ENCODE measurements around the gene FBXL13. TPM values are rescaled to one million over a fixed set of nuclear protein-coding genes. Genes with fewer than 3 reads are reported as not detected.
"Not testable (repeated sequence)": the region's sequence is repeated elsewhere in the genome, so short reads cannot be mapped to it uniquely, and the experiment has no call there.

FBXL13 gene
- total RNA-seq, 2 donors from 2014 or later: 0.56 to 0.71 TPM

- not testable (repeated sequence) for DNase-seq (ENCODE audit: low spot score in 2 of 2); H3K27ac Mint-ChIP-seq; H3K36me3 Mint-ChIP-seq; H3K9me3 Mint-ChIP-seq; ATAC-seq
Observed at GRCh38 chr7:102788770-102789169, 285.8 kb downstream of the FBXL13 start.

- H3K9me3 Mint-ChIP-seq; ATAC-seq; H3K27ac Mint-ChIP-seq; DNase-seq (ENCODE audit: low spot score in 2 of 2): not testable (repeated sequence)
- peaks cover 0 to 21% of the 10 kb centered on the region in 2 donors for H3K36me3 Mint-ChIP-seq
Observed at GRCh38 chr7:102780926-102781325, 293.7 kb downstream of the FBXL13 start.

GRCh38 chr7:102778663-102779062 lies 295.9 kb downstream of the FBXL13 start:
- H3K9me3 Mint-ChIP-seq; ATAC-seq; DNase-seq (ENCODE audit: low spot score in 2 of 2); H3K27ac Mint-ChIP-seq: not testable (repeated sequence)
- peaks cover 0 to 21% of the 10 kb centered on the region in 2 donors for H3K36me3 Mint-ChIP-seq

- not testable (repeated sequence) for H3K9me3 Mint-ChIP-seq; DNase-seq (ENCODE audit: low spot score in 2 of 2); ATAC-seq; H3K27ac Mint-ChIP-seq
- H3K36me3 Mint-ChIP-seq: peaks cover 0 to 16% of the 10 kb centered on the region in 2 donors
Observed at GRCh38 chr7:102776217-102776616, 298.4 kb downstream of the FBXL13 start.

DNA sequence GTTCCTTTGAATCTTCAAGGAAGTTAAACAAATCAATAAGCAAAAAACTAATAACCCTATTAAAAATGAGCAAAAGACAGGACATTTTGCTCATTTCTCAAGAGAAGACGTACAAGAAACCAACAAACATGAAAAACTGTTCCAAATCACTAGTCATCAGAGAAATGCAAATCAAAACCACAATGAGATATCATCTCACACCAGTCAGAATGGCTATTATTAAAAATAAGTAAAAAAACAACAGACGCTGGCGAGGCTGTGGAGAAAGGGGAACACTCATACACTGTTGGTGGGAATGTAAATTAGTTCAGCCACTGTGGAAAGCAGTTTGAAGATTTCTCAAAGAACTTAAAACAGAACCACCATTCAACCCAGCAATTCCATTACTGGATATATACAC lies 304.1 kb downstream of the FBXL13 start:
- H3K36me3 Mint-ChIP-seq; ATAC-seq; DNase-seq (ENCODE audit: low spot score in 2 of 2); H3K9me3 Mint-ChIP-seq; H3K27ac Mint-ChIP-seq: not testable (repeated sequence)

DNA sequence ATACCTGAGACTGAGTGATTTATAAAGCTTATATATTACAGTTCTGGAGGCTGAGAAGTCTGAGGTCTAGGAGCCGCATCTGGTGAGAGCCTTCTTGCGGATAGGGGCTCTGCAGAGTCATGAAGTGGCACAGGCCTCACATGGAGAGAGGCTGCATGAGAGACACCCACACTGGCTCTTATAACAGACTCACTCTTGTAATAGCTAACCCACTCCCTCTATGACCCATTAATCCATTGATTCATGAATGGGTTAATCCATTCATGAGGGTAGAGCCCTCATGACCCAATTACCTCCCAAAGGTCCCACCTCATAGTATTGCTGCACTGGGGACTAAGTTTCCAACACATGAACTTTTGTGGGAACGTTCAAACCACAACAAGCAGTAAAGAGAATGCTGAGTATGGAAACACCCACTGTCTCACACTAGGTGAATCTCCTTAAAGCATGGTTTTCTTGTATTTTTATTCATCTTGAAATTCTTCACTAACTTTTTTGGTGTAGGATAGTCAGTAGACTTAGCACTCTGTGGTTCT lies 304.9 kb downstream of the FBXL13 start:
- H3K9me3 Mint-ChIP-seq; ATAC-seq; H3K27ac Mint-ChIP-seq; DNase-seq (ENCODE audit: low spot score in 2 of 2); H3K36me3 Mint-ChIP-seq: not testable (repeated sequence)

- ATAC-seq; H3K36me3 Mint-ChIP-seq; H3K27ac Mint-ChIP-seq; DNase-seq (ENCODE audit: low spot score in 2 of 2); H3K9me3 Mint-ChIP-seq: not testable (repeated sequence)
Observed at GRCh38 chr7:102763295-102763905, 311.2 kb downstream of the FBXL13 start.

Other genes starting within 250 kb of the FBXL13 start
- not detected for gene LRRC17, start 161.8 kb downstream of the FBXL13 start, total RNA-seq
- 10 to 100 TPM; 33.4 to 43.5 TPM for gene ARMC10, start 344 bp upstream of the FBXL13 start, total RNA-seq
- 1 to 10 TPM; 7.2 to 9.7 TPM for gene NAPEPLD, start 74.3 kb upstream of the FBXL13 start, total RNA-seq
- gene PMPCB, start 222.6 kb upstream of the FBXL13 start, total RNA-seq: 10 to 100 TPM; 94.8 to 95.5 TPM

Measured in activated naive CD4-positive, alpha-beta T cell treated with anti-CD3 and anti-CD28 coated beads, Interleukin-2, amount 50 U/mL, for 72 hours (primary cell).